ENCODE measurements around the gene STK17A. TPM values are rescaled to one million over a fixed set of nuclear protein-coding genes. Genes with fewer than 3 reads are reported as not detected.
"Not testable (repeated sequence)": the region's sequence is repeated elsewhere in the genome, so short reads cannot be mapped to it uniquely, and the experiment has no call there.

STK17A gene
- total RNA-seq, 2 donors from 2014 or later = 21.1 to 32.2 TPM

DNA sequence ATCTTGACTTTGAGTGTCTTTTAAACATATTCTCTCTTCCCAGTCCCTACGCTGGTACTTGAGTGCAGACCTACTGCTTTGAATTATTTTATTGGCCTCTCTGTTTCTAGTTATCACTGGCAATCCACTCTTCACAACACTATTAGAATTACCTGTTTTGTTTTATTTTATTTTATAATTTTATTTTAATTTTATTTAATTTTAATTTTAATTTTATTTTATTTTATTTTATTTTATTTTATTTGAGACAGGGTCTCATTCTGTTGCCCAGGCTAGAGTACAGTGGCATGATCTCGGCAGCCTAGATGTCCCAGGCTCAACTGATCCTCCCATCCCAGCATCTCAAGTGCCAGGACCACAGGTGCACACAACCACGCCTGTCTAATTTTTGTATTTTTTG, 6.8 kb downstream of the STK17A start:
- intact Hi-C loops (cut with DNase I) = loop anchor here in 1 of 2 donors (10.0 kb wide), 1 partner anchor 55 kb away; no protein-coding TSS in a partner anchor
- DNase-seq (ENCODE audit: low spot score) = no peak

DNA sequence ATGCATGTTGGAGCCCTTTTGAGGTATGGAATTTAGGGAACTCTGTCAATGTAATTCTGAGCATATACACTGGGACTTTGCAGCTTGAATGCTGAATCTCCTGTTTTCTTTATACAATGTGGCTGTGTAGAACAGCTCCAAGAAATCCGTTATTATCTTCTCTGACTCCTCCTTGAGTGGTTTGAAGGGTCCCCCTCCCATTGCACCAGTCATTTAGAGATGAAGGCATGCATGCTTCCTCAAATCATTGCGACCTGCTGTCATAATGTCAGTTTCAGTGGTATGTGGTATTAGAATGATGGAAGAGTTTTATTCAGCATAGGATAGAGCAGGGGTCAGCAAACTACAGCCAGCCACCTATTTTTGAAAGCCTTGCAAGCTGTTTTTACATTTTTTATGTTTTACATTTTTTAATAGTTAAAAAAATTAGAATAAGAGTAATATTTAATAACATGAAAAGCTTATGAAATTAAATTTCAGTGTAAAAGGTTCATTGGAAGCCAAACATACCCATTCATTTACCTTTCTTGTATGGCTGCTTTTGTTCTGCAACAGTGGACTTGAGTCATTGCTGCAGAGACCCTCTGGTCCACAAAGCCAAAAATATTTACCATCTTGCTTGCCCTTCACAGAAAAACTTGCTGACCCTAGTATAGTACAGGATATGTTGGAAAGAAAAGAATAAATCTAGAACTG, 8.1 kb downstream of the STK17A start:
- intact Hi-C loops (cut with DNase I) = no loop called here
- no peak for DNase-seq (ENCODE audit: low spot score)

DNA sequence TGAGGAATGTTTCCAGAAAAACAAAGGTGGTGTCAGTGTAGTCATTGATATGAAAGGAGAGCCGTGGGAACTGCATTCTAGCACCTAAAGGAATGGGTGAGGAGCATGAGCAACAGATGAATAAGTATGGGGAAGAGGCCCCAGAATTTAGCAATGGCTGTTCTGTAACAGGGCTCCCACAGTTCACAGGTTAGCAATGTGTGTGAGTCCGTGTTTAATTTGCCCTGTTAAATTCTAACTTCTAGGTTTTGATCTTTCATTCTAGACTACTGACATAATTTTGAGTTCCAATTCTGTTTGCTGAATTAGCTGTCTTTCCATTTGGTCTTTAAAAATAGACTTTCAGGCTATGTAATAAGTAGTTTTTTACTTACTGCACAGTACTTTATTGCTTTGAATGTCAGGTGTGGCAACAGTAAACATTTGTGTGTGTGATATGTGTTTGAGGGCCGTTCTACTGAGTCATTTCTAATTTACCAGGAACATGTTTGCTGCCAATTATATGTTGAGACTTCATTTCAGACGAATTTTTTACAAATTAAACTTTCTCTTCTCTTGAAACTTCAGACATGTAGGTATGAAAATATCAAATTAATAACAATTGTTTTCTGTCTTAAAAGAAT, 8.8 kb downstream of the STK17A start:
- DNase-seq (ENCODE audit: low spot score) = no peak
- intact Hi-C loops (cut with DNase I) = no loop called here

DNA sequence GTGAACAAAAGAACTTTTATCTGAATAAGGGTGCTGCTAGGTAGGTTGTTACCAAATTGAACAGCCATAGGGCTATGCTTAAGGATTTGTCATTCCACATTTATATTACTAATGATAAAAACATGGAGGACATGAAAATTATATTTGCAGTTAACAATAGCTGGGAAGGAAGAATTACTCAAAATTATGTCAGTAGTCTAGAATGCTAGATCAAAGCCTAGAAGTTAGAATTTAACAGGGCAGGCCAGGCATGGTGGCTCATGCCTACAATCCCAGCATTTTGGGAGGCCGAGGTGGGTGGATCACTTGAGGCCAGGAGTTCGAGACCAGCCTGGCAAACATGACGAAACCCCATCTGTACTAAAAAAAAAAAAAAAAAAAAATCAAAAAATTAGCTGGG, 9.4 kb downstream of the STK17A start:
- DNase-seq (ENCODE audit: low spot score) = no peak
- intact Hi-C loops (cut with DNase I) = no loop called here

DNA sequence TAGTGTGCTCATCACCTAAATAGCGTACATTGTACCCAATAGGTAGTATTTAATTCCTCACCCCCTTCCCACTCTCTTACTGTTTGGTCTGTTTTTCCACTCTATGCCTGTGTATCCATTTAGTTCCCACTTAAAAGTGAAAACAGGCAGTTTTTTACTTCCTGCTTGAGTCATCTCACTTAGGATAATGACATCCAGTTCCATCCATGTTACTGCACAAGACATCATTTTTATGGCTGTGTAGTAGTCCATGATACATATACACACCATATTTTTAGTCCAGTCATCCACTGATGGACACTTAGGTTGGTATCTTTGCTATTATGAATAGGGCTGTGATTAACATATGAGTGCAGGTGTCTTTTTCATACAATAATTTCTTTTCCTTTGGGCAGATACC, 10.1 kb downstream of the STK17A start:
- intact Hi-C loops (cut with DNase I) = no loop called here
- no peak for DNase-seq (ENCODE audit: low spot score)

DNA sequence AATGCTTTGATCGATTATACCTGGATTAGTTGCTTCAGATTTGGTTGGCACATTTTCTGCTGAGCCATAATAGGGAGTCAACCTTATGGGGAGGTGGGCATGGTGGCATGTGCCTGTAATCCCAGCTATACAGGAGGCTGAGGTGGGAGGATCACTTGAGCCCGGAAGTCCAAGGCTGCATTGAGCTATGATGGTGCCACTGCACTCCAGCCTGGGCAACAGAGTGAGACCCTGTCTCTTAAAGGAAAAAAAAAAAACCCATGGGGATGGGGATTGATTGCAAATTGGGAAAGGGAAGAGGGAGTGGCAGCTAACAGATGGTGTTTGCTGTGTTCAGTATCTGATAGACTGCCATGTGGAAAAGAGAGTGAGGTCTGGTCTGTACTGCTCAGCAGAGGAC, 11.1 kb downstream of the STK17A start:
- intact Hi-C loops (cut with DNase I) = no loop called here
- no peak for DNase-seq (ENCODE audit: low spot score)

DNA sequence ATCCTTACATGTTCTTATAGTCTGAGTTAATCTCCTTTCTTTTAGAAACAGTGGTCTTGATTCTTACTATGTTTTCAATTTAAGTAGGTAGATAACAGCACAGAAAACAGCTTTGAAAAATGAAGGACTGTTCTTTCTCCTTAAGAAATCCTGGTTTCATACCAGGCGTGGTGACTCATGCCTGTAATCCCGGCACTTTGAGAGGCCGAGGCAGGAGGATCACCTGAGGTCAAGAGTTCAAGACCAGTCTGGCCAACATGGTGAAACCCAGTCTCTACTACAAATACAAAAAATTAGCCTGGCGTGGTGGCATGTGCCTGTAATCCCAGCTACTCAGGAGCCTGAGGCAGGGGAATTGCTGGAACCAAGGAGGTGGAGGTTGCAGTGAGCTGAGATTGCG, 13.5 kb downstream of the STK17A start:
- intact Hi-C loops (cut with DNase I); DNase-seq (ENCODE audit: low spot score): not testable (repeated sequence)

DNA sequence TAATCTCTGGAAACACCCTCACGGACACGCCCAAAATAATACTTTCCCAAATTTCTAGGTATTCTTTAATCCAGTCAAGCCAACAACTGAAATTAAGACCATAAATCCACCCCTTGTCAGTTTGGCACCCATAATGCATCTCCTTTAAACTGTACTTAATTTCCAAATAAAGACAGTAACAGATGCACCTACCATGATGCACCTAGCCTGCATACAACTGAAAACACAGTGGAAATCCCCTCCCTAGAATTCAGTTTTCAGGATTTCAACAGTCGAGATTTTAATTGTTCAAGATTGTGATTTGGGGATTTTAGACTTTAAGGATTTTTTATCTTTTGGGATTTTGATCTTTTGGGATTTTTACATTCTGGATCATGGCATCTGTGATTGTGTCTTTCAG, 17.1 kb downstream of the STK17A start:
- no peak for DNase-seq (ENCODE audit: low spot score)
- intact Hi-C loops (cut with DNase I) = no loop called here

DNA sequence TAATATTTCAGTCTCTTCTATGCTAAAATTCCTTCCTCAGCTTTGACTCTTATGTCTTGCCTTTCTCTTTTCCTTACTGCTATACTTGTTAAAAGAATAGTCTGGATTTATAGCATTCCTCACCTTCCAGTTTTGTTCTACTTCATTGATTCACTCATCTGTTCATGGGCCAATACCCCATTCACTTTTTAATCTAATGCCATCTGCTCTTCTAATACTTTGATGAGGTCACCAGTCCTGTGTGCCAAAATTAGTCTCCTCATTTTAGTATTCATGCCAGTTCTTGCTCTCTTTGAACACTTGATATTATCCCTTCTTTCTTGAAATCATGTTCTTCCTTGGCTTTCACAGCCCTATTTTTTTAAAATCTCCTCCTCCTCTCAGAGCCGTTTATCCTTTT, 19.3 kb downstream of the STK17A start:
- DNase-seq (ENCODE audit: low spot score) = no peak

DNA sequence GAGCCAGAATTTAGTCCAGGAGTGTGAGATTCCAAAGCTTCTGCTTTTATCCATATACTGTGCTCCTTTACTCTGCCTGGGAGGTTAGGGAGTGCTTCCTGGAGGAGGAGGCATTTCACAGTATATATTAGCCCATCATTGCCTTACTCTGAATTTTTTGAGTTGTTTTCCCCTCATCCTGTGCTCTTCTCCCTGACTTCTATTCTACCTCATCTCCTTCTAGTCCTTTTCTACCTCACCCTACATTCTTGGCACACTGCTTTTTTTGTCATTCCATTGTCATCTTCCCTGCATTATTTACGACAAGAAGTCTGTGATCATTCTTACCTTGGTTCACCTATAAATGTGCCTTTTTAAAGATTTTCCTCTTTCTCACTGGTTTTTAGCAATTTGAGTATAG, 21.3 kb downstream of the STK17A start:
- DNase-seq (ENCODE audit: low spot score) = no peak
- intact Hi-C loops (cut with DNase I) = no loop called here

More for the DNA sequence above, 19.3 kb downstream of the STK17A start:
- intact Hi-C loops (cut with DNase I) = no loop called here

DNA sequence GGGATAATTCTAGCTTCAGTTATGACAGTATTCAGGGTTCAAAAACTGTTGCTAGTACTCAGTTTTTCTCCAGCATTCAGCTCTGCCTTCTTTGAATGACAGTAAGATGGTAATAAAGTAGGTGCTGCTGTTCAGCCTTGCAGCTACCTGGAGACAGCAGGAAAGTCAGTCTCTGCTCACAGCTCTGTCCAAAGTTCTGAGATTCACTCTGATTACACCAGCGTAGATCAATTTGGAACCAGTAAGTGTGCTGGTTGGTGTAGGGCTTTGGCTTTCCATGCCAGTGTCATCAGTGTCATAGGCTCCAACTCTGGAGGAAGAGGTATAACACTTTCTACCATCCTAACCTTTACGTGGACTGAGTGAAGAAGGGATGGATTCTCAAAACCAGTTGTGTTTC, 26.2 kb downstream of the STK17A start:
- no peak for DNase-seq (ENCODE audit: low spot score)
- intact Hi-C loops (cut with DNase I) = no loop called here

DNA sequence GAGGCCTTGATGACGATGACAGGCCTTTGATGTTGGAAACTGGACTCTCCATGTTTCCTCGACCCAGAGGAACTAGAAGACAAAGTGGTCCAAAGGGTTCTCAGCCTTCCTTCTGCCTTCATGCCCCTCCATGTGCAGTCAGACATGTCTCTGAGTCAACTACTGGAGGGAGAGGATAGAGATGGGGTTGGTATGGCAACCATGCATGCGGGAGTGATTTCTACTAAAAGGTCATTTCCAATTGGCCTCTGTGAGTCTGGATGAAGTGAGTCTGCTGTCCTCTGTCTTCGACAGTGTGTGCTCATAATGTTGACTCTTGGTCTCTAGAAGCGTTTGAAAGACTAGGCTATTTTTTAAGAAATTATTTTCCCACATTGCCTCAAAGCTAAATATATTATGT, 29.2 kb downstream of the STK17A start:
- no peak for DNase-seq (ENCODE audit: low spot score)
- intact Hi-C loops (cut with DNase I) = no loop called here

DNA sequence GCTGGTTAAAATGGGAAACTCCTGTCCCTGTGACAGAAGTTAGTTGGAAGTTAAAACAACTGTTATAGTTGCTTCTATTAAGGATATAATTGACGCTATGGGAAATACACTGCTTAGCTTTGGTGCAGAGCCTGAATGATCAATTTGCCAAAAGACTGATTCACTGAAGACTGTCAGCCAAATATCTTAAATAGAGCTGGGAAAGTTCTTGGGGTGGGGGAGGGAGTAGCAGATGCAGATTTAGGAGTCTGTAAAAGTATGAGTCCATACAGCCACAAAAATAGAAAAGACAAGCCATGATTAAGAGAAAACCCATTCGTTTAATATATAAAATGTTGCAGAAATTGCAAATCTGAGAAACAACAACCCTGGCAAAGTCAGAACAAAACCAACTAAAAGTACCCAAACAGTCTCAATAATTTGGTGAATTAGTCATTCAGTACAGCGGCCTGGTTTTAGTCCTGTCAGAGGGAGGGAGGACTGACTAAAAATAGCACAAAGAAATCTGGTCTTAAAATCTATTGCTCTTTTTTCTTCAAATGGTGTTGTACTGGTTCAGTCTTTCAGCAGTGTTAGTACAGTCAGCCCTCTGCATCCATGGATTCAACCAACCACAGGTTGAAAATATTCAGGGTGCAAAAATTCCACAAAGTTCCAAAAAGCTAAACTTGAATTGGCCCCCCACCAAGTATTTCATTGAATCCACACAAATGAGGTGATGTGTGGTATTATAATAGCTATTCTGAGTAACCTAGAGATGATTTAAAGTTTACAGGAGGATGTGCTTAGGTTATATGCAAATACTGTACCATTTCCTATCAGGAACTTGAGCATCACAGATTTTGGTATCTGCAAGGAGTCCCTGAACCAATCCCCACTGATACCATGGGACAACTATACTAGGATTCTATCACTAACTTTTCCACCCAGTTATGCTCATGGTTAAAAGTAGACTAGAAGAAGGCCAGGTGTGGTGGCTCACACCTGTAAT, 30.0 kb downstream of the STK17A start:
- intact Hi-C loops (cut with DNase I) = no loop called here
- DNase-seq (ENCODE audit: low spot score) = no peak

DNA sequence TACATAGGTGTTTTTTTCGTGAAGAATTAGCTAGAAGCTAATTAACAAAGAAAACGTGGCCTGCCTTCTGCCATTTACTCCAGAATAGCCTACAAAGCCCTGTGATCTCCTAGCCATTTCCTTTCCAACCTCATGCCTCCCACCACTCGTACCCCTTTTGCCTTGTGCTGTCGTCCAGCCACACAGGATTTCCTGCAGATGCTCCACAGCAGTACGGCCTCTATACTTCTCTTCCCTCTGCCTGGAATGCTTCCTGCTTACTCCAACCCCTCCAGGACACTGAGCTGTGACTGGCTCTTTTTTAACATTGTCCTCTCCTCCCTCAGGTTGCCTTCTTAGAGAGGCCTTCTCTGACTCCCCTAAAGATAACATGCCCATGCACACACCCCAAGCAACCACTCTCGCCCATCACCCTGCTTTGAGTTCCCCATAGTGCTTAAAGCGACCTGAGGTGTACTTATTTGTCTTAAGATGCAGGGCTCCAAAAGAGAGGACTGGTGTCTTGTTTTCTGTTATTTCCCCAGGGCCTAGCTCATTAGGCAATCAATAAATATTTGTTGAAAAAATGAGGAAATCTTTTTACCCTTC, 32.7 kb downstream of the STK17A start:
- DNase-seq (ENCODE audit: low spot score) = no peak
- intact Hi-C loops (cut with DNase I) = no loop called here

DNA sequence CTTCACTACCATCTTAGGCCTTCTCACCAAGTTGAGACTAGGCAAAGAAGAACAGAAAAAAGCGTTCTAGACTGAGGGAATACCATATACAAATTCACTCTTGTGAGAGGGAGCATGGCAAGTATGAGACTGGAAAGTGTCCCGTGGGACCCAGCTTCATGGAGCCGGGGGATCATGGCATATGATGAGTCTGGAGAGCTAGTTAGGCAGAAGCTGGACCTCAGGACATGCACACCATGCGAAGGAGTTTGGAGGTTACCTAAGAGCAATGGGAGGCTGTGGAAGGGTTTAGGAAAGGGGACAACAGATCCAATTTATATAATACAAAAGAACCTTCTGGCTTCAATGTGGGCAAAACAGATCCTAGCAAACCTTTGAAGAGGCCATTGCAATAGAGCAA, 34.1 kb downstream of the STK17A start:
- intact Hi-C loops (cut with DNase I) = no loop called here
- no peak for DNase-seq (ENCODE audit: low spot score)

DNA sequence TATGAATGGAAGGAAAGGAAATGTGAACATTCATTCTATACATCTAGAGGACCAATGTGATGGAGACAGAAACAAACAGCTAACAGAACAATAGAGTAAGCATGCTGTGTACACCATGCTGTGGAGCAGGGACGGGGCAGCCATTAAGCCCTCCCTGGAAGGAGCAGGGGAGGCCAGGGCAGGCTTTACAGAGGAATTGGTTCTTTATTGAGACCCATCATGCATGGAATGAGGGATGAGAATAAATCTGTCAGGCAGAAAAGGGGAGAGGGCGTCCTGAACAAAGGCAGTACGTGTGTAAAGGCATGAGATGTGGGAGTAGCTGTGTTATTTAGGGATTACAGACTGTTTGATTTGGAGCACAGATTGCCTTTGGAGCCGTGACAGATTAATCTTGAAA, 35.2 kb downstream of the STK17A start:
- intact Hi-C loops (cut with DNase I) = no loop called here
- DNase-seq (ENCODE audit: low spot score) = no peak

DNA sequence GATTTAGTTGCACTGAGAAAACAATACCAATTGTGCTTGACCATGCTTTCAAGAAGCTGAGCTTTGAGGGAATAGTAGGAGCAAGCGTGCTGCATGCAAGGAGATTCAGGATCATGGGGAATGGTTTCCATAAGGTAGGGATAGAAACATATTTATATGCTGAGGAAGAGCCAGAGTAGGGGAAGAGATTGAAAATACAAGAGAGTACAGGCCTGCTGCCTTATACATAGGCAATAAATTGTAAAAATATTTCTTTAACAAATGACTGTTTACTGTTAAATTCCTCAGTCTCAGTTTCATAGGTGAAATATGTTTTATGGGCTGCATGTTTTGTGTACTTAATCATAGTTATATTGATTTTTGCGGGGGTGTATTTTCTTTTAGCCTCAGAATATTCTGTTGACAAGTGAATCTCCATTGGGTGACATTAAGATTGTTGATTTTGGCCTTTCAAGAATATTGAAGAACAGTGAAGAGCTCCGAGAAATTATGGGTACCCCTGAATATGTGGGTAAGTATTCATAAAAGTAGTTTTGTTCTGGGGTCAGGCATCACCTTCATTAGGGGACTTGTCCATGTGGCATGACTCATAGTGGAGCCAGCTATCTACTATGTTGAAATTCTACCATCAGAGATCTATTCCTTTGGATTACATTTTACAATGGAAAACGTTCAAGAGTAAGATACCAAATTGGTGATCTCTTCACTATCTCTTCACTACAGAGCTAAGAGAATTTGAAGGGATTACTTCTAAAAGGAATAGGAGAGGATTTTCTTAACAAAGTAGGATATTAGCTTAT, 36.5 kb downstream of the STK17A start:
- intact Hi-C loops (cut with DNase I) = no loop called here

DNA sequence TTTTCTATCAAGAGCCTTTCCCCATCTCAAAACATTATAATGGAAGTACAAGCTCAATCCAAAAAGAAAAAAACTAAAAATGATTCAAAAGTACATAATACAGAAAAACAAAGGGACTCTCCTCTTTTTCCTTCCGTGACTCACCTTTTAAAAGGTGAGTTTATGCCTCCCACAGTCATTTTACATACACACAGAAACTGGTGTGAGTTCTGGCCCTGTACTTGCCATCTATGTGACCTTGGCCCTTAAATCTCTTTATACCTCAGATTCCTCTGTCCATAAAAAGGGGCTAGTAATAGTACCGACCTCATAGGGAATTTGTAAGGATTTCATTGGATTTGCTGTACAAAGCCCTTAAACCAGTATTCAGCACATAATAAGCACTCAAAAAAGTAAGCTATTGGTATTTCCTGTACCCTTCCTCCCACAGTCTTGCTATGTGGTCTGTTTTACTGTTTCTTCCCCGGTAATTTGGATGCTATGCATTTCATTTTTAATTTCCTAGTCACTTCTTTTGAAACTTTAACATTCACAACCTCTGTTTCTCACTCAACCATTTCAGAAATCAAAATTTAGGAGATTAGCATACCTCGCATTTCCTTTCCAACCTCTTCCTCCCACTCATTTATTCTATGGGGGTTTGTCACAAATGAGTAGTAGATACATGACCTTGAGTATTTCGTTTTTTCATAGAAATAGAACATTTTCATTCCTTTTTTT, 39.0 kb downstream of the STK17A start:
- no peak for DNase-seq (ENCODE audit: low spot score)
- intact Hi-C loops (cut with DNase I) = no loop called here

More for the DNA sequence above, 36.5 kb downstream of the STK17A start:
- no peak for DNase-seq (ENCODE audit: low spot score)
